ENCODE measurements around the gene LNP1. TPM values are rescaled to one million over a fixed set of nuclear protein-coding genes. Genes with fewer than 3 reads are reported as not detected.

LNP1 gene
- total and polyA plus RNA-seq, 9 of the 15 experiments (the other 6 are each of a cell fraction or from before 2014, with no cell fraction given): 1.9 to 5.2 (median 4.5) TPM

- ChIA-PET POLR2A (interaction anchor here (0.8 to 2.6 kb wide), 2 partner anchors 12 to 15 kb away, joined by 3 to 18 read pairs; partner anchors contain the start of genes LNP1 and TOMM70), CTCF (ENCODE audit: low intra/inter-chr PET ratio) (no interaction called here)
- Histone ChIP-seq H3K79me2 (ENCODE audit: control insufficient read depth, insufficient read depth, low read length) (peaks cover 46% of the 10 kb centered on the region), H2AFZ (ENCODE audit: low read depth, low read length) (no peak overlapping the region), H3K27me3 (ENCODE audit: control insufficient read depth in 2 of 2, insufficient read depth in 2 of 2, low read length in 2 of 2) (no peaks in the 10 kb centered on the region), H3K4me1 (replicated peaks in 1 of 2; ENCODE audit: control insufficient read depth in 2 of 2, insufficient read depth in 2 of 2, low read length in 2 of 2) (no peaks in the 10 kb centered on the region), H3K9me1 (ENCODE audit: control insufficient read depth, insufficient read depth, low read length) (no peaks in the 10 kb centered on the region), H3K36me3 (ENCODE audit: control insufficient read depth, insufficient read depth, low read length) (peaks cover 77% of the 10 kb centered on the region), H3K4me3 (no peak overlapping the region), H3K27ac (ENCODE audit: extremely low read depth, low read depth, low read length) (no peak overlapping the region), H3K9me3 (replicated peaks; ENCODE audit: control insufficient read depth, insufficient read depth, low read depth, low read length) (no peaks in the 10 kb centered on the region), H3K4me2 (ENCODE audit: insufficient read depth, low read length) (no peak overlapping the region), H3K9ac (ENCODE audit: insufficient read depth in 1 of 2, low read depth in 2 of 2, low read length in 2 of 2) (no peak overlapping the region), H4K20me1 (replicated peaks; ENCODE audit: control insufficient read depth, insufficient read depth, low read length) (no peaks in the 10 kb centered on the region)
- ATAC-seq: no peak
- no TSS peak for BruUV-seq (replicated peaks)
- in situ Hi-C loops (cut with MboI) (no loop called here), intact Hi-C loops (cut with micrococcal nuclease) (no loop called here)
- no peak for FAIRE-seq
- DNase-seq (ENCODE audit: extremely low read depth in 1 of 4, low spot score in 3 of 4): no peak
- TF ChIP-seq C11orf30 (IDR thresholded peaks at IDR 0.05; ENCODE audit: low read depth): 0 out of 2 replicates have a peak, but pooled peaks have one; percentile 8
- TF ChIP-seq BRF2 (IDR thresholded peaks at IDR 0.05; ENCODE audit: borderline replicate concordance, insufficient read depth, insufficient read length): no peak
- peak; percentile 60; the same call in 1 of the 2 replicates for TF ChIP-seq ZNF316 (IDR thresholded peaks at IDR 0.05)
These were observed 14.8 kb upstream of the LNP1 start for GRCh38 chr3:100386437-100387074.

DNA sequence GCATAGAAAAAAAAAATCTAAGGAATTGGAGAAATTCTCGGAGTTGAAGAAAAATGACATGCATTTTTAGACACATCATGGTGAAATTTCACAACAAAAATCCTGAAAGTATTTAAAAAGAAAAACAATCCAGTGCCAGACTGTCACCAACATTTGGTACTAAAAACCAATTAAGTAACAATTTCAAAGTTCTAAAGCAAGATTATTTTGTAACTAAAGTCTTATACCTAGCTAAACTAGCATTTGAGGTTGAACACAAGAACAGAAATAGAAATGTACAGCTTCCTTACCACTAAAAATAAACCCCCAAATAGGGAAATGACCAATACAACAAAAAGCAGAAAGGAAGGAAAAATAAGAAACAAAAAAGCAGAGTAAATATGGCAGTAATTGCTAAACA is 12.3 kb upstream of the LNP1 start:
- FAIRE-seq: no peak

More for the DNA sequence above, 12.3 kb upstream of the LNP1 start:
- H3K27ac ChIP-seq (ENCODE audit: extremely low read depth, low read depth, low read length): no peak overlapping the region
- CTCF ChIA-PET (ENCODE audit: low intra/inter-chr PET ratio): no interaction called here
- H3K9ac ChIP-seq (ENCODE audit: insufficient read depth in 1 of 2, low read depth in 2 of 2, low read length in 2 of 2): no peak overlapping the region
- ATAC-seq: no peak
- no peak overlapping the region for H3K4me3 ChIP-seq
- no peaks in the 10 kb centered on the region for H3K4me1 ChIP-seq (replicated peaks in 1 of 2; ENCODE audit: control insufficient read depth in 2 of 2, insufficient read depth in 2 of 2, low read length in 2 of 2)
- H3K9me3 ChIP-seq (replicated peaks; ENCODE audit: control insufficient read depth, insufficient read depth, low read depth, low read length): no peaks in the 10 kb centered on the region
- 92% methylated on average over 1 of the region's 1 CpG for WGBS (ENCODE audit: insufficient coverage, low coverage, missing lambda C conversion rate)
- DNase-seq (ENCODE audit: extremely low read depth in 1 of 4, low spot score in 3 of 4): no peak
- H4K20me1 ChIP-seq (replicated peaks; ENCODE audit: control insufficient read depth, insufficient read depth, low read length): no peaks in the 10 kb centered on the region
- H3K27me3 ChIP-seq (ENCODE audit: control insufficient read depth in 2 of 2, insufficient read depth in 2 of 2, low read length in 2 of 2): no peaks in the 10 kb centered on the region
- H3K36me3 ChIP-seq (ENCODE audit: control insufficient read depth, insufficient read depth, low read length): peaks cover 65% of the 10 kb centered on the region
- no peaks in the 10 kb centered on the region for H3K9me1 ChIP-seq (ENCODE audit: control insufficient read depth, insufficient read depth, low read length)
- POLR2A ChIA-PET: interaction anchor here (0.6 kb wide), 1 partner anchor 112 kb away, joined by 3 read pairs; no protein-coding TSS in a partner anchor
- H2AFZ ChIP-seq (ENCODE audit: low read depth, low read length): no peak overlapping the region
- TF ChIP-seq KLF16 (IDR thresholded peaks at IDR 0.05) (no peak), BMI1 (IDR thresholded peaks at IDR 0.05; ENCODE audit: low read length) (no peak), TRIM24 (IDR thresholded peaks at IDR 0.05) (peak; percentile 15 to 39; a peak in 2 of 4 replicates), ZBTB9 (CRISPR knock-in tag; IDR thresholded peaks at IDR 0.05) (no peak), C11orf30 (IDR thresholded peaks at IDR 0.05; ENCODE audit: low read depth) (no peak), ZFP36 (IDR thresholded peaks at IDR 0.05; ENCODE audit: low read depth, low read length, partially characterized antibody) (no peak), RBBP5 (IDR thresholded peaks at IDR 0.05; ENCODE audit: borderline replicate concordance, insufficient read depth, low read length, poor library complexity, severe bottlenecking) (no peak), ZFP1 (CRISPR knock-in tag; IDR thresholded peaks at IDR 0.05) (peak; percentile 67; the same call in 1 of the 2 replicates)
- H3K4me2 ChIP-seq (ENCODE audit: insufficient read depth, low read length): no peak overlapping the region
- intact Hi-C loops (cut with micrococcal nuclease) (no loop called here), in situ Hi-C loops (cut with MboI) (no loop called here)
- H3K79me2 ChIP-seq (ENCODE audit: control insufficient read depth, insufficient read depth, low read length): peaks cover 70% of the 10 kb centered on the region
- BruUV-seq (replicated peaks): no TSS peak

All from K562 (cell line).